Caki2 (cell line): ENCODE data around the gene SOWAHA. TPM values are rescaled to one million over a fixed set of nuclear protein-coding genes. Genes with fewer than 3 reads are reported as not detected.
"Not testable (repeated sequence)": the region's sequence is repeated elsewhere in the genome, so short reads cannot be mapped to it uniquely, and the experiment has no call there.

Source experiments
- DNase-seq: peaks from one replicate; pipeline ENCODE4 v3.0.0-alpha.2; 2015; ENCODE audit warnings: low read depth
- in situ Hi-C: cut with HindIII; loops from 2 replicates; pipeline ENCODE4 v1.10.0; 2016; ENCODE audit warnings: low sequenced_read_pairs, low pct_unique_long_range_greater_than_20kb, mixed read lengths
- total RNA-seq: library from RNA; depleted of rRNA; stranded (reverse); fragments of >200 nt; shearing (Covaris generic); gene quantifications from 2 replicates; pipeline ENCODE4 v1.2.3, GENCODE V29; 2014; ENCODE audit warnings: low replicate concordance

SOWAHA gene
- total RNA-seq, 1 experiment from 2014 or later = not detected

DNA sequence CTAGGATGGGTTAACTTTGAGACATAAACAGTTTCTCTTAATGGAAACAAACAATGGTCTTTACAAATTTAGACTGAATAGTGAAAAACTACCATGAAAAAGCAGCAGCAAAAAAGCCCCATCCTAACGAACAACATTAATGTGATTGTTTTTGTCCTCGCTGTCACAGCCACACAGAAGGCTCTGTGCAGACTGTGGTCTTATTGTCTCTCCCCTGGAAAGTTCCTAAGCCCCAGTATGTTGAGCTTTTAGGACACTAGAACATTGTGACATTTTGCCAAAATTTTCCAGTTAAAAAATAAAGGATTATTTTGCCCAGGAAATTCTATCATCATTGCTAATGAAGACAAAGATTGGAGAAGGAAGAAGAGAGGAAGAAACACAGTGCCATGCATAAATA, 12.6 kb upstream of the SOWAHA start:
- in situ Hi-C loops = no loop called here
- DNase-seq = no peak

GRCh38 chr5:132802044-132802684, 10.9 kb upstream of the SOWAHA start:
- in situ Hi-C loops = no loop called here
- DNase-seq = no peak

DNA sequence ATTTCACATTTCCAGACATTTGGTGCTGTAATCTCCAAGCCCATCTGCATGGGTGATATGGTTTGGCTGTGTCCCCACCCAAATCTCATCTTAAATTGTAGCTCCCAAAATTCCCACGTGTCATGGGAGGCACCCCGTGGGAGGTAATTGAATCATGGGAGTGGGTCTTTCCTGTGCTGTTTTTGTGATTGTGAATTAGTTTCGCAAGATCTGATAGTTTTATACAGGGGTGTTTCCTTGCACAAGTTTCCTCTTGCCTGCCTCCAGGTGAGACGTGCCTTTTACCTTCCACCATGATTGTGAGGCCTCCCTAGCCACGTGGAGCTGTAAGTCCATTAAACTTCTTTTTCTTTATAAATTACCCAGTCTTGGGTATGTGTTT, 10.4 kb upstream of the SOWAHA start:
- in situ Hi-C loops, DNase-seq: not testable (repeated sequence)

- in situ Hi-C loops, DNase-seq: not testable (repeated sequence)
These were observed 8.9 kb upstream of the SOWAHA start for GRCh38 chr5:132804219-132804618.

DNA sequence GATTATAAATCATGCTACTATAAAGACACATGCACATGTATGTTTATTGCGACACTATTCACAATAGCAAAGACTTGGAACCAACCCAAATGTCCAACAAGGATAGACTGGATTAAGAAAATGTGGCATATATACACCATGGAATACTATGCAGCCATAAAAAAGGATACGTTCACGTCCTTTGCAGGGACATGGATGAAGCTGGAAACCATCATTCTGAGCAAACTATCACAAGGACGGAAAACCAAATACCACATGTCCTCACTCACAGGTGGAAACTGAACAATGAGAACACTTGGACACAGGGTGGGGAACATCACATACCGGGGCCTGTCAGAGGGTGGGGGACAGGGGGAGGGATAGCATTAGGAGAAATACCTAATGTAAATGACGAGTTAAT, 7.2 kb upstream of the SOWAHA start:
- DNase-seq, in situ Hi-C loops: not testable (repeated sequence)

- DNase-seq, in situ Hi-C loops: not testable (repeated sequence)
These were observed 6.3 kb upstream of the SOWAHA start for GRCh38 chr5:132806804-132807162.

DNA sequence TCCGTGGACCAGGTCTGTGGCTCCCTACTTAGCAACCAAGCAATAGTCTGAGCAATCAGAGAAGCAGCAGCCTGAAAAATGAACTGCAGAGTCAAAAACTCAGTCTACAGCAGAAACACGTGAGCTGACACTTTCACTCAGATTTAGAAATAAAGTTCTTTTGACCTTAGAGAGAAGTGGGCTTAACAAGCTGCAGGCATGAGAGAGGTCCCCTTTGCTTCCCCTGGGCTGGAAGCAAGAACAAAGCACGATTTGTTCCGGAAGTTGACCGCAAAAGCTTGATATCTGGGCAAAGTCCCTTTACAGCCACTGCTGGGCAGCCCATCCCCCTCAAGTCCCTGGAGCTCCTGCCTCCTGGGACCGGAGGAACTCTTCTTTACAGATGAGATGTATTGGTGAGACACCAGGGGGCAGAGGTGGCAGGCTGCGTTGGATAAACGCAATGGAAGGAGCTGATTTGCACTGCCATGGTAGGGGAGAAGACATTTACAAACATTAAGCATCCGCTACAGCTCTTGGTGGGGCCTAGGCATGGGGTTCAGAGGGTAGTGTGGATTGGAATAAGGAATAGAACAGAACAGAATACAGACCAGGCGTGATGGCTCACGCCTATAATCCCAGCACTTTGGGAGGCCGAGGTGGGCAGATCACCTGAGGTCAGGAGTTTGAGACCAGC, 5.8 kb upstream of the SOWAHA start:
- in situ Hi-C loops = no loop called here
- DNase-seq = no peak

GRCh38 chr5:132808448-132808847, 4.7 kb upstream of the SOWAHA start:
- DNase-seq = no peak
- in situ Hi-C loops = no loop called here

DNA sequence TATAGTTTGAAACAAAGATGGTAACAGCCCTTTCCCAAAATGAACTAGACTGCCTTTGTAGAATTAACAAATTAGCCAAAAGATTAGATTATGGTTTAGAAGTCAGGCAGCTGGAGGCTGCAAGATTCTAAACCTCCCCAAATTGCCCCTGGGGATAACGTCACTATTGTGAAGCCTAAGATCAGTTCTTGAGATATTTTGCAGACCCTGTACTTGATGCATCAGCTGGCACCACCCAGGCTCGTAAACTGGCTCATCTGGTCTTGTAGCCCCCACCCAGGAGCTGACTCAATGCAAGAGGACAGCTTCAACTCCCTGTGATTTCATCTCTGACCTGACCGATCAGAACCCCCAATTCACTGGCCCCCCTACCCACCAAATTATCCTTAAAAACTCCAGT, 4.2 kb upstream of the SOWAHA start:
- in situ Hi-C loops = no loop called here

DNA sequence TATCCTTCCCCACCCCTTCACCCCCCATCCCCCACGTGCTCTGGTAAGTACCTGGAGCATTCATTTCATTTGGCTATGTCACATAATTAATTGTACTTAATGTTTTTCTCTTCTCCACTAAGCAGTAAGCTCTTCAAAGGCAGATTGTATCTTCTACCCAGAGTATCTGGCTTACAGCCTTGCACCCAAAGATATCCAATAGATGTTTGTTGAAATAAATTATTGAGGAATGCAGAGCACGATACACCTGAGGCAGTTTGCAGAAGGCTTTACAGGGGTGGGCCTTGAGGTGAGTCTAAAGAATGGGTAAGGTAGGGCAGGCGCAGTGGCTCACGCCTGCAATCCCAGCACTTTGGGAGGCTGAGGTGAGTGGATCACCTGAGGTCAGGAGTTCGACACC, 2.5 kb upstream of the SOWAHA start:
- in situ Hi-C loops = no loop called here
- DNase-seq = no peak

More for the DNA sequence above, 4.2 kb upstream of the SOWAHA start:
- DNase-seq = no peak

- DNase-seq = no peak
- in situ Hi-C loops = no loop called here
These were observed 858 bp upstream of the SOWAHA start for GRCh38 chr5:132812123-132812765.

GRCh38 chr5:132813599-132814502, 749 bp downstream of the SOWAHA start:
- in situ Hi-C loops = no loop called here
- DNase-seq = no peak

DNA sequence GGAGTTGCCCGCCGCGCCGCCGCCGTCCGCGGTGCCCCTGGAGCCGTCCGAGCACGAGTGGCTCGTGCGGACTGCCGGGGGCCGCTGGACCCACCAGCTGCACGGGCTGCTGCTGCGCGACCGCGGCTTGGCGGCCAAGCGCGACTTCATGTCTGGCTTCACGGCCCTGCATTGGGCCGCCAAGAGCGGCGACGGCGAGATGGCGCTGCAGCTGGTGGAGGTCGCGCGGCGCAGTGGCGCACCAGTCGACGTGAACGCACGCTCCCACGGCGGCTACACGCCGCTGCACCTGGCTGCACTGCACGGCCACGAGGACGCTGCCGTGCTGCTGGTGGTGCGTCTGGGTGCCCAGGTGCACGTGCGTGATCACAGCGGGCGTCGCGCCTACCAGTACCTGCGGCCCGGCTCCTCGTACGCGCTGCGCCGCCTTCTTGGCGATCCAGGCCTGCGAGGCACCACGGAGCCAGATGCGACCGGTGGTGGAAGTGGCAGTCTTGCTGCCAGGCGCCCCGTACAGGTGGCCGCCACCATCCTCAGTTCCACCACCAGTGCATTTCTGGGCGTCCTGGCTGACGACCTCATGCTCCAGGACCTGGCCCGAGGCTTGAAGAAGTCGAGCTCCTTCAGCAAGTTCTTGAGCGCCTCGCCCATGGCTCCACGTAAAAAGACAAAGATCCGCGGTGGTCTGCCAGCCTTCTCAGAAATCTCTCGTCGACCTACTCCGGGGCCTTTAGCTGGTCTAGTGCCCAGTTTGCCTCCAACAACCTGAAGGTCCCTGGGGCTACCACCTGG, 1.6 kb downstream of the SOWAHA start:
- in situ Hi-C loops = no loop called here
- DNase-seq = no peak

GRCh38 chr5:132815454-132815853, 2.4 kb downstream of the SOWAHA start:
- in situ Hi-C loops = no loop called here

DNA sequence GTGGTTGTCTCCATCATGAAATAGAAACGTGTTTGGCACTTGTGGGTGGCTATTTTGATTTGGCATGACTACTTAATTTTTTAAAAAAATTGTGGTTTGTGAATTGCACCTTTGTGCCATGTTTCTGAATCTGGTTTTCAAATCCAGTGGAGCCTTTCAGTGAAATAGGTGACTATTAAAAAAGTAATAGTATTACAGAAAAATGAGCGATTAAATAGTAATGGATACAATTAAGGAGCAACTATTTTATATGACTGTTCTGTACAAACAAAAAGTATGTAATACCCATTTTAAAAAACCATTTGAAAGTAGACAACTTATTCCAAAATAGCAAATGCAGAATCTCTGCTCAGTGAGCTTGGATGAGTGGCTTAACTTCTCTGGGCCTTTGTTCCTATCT, 3.0 kb downstream of the SOWAHA start:
- in situ Hi-C loops = no loop called here
- no peak for DNase-seq

More at GRCh38 chr5:132815454-132815853, 2.4 kb downstream of the SOWAHA start:
- no peak for DNase-seq

- in situ Hi-C loops = no loop called here
- DNase-seq = no peak
These were observed 3.5 kb downstream of the SOWAHA start for GRCh38 chr5:132816554-132816953.

- in situ Hi-C loops = no loop called here
- DNase-seq = no peak
These were observed 3.9 kb downstream of the SOWAHA start for GRCh38 chr5:132817011-132817410.

DNA sequence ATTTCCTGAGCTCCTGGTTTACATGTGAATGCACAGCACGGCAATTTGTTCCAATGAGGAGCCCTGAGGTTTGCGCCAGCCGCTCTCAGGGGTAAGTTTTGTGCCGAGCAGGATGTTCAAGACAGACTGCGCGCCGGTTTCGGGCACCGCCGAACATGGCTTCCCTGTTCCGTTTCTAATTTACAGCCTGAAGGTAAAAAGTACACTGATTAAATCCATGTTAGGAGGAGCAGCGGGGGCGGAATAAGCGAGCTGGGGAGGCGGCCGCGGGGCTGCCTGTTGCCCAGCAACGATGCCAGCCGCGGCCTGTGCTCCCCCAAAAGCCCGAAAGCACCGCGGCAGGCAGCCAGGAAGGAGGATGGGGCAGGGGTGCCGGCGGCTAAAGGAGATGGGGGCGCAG, 6.4 kb downstream of the SOWAHA start:
- in situ Hi-C loops = no loop called here
- DNase-seq = no peak
